ENCODE results near the gene TRIM8. TPM values are rescaled to one million over a fixed set of nuclear protein-coding genes. Genes with fewer than 3 reads are reported as not detected.
"Not testable (repeated sequence)": the region's sequence is repeated elsewhere in the genome, so short reads cannot be mapped to it uniquely, and the experiment has no call there.

The TRIM8 gene
- total RNA-seq, 1 donor from 2014 or later: 117 TPM

DNA sequence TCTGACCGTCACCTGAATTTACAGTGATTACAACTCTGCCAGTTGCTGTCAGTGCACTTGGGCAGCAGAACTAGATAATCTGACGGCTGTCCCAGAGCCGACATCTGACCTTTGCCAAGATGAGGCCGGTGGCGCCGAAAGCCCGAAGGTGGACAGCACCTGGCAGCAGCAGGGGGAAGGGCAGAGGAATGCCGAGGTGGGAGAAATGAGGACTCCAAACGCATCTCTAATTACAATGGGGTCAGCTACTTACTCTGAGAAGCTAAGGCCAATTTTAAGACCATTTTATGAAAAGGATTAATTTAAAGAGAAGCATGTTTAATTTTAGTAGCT is 33.8 kb downstream of the TRIM8 start:
- DNase-seq (no peak), ATAC-seq (no peak)
- intact Hi-C loops (cut with micrococcal nuclease): no loop called here

DNA sequence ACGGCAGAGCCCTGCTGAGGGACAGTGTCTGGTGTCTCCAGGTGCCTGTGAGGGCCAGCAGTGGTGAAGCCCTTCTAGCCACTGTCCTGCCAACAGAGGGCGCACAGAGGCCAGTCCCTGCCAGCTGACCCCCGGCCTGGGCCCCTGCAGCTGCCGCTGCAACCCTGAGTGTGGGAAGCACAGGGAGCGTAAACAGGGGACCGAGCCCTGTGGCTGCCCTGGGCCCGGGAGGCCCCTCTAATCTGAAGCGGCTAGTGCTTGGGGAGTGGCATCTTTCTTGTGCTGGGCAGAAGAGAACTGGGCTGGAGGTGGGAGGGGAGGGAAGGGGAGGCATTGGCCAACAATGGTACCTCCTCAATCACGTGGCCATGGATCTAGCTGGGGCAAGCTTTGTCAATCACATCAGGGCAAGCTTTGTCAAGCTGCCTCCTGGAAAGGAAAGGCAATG is 34.6 kb downstream of the TRIM8 start:
- ATAC-seq (peak; percentile 66), DNase-seq (peak; percentile 84)
- intact Hi-C loops (cut with micrococcal nuclease): no loop called here

DNA sequence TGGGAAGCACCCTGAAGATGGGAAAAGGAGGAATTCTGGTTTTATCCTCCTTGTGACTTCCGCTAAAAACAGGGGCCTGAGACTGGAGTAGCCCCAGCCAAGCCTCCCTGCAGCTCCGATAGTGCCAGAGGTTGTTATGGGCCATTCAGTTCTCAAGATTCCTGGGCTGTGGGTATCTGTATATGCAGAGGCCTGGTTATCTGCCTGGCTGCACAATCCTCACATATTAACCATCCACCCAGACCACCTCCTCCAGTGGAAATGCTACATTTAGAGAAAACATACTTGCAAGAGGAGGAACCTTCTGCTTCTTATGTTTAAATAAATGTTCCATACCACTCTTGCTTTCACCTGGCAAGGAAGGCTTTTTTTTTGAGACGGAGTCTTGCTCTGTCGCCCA is 35.3 kb downstream of the TRIM8 start:
- intact Hi-C loops (cut with micrococcal nuclease): no loop called here
- ATAC-seq: no peak
- DNase-seq: no peak

DNA sequence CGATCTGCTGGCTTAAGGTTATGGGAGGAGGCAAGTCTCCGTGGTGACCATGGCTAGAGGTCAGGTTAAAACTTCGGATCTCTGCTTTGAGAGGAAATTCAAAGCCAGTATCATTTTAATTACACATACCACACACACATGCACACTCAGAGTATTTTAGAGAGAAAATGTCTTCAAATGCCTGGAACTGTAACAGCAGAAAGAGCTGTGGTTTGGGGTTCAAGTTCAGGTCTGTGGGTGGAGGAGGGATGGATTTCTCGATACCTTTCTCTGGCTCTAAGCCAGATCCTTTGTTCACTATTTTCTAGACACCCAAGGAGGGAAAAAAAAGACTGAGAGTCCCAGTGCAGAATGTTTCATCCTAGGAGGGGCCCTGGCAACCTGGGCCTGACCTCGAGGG is 37.4 kb downstream of the TRIM8 start:
- intact Hi-C loops (cut with micrococcal nuclease): no loop called here
- DNase-seq (no peak), ATAC-seq (no peak)

DNA sequence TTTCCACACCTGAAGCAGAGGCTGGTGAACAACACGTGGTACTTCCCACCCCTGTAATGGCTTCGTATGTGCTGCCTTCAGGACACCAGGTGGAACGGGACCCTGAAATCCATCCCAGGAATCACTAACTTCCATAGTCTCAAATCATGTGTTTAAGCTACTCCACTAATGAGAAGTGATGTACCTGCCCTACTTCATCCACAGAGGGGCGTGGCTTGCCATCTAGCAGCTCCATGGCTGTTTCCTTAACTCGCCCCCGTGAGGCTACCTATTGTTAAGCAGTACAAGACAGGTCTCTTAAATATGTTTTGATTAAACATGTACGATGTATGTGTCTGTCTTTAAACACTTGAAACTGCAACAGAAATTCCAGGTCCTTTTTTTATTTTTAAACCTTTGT is 38.1 kb downstream of the TRIM8 start:
- DNase-seq (no peak), ATAC-seq (no peak)
- intact Hi-C loops (cut with micrococcal nuclease): no loop called here

DNA sequence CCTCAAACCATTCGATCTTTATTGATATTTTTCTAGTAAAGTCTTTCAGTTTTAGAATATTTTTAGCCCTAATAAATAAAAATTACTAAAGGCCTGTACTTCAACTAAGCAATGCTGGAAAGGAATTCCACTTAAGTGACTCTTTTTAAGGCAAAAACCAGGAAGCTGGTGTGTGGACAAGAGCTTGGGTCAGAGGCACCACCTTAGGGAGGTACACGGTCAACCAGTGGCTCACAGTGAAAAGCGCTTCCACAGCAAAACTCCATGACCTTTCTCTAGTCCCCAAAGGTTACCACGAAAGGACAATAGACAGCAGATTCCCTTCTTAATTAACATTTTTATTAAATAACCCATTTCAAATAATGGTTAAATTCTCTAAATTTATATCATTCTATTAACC is 38.7 kb downstream of the TRIM8 start:
- ATAC-seq: no peak
- no peak for DNase-seq
- intact Hi-C loops (cut with micrococcal nuclease): no loop called here

DNA sequence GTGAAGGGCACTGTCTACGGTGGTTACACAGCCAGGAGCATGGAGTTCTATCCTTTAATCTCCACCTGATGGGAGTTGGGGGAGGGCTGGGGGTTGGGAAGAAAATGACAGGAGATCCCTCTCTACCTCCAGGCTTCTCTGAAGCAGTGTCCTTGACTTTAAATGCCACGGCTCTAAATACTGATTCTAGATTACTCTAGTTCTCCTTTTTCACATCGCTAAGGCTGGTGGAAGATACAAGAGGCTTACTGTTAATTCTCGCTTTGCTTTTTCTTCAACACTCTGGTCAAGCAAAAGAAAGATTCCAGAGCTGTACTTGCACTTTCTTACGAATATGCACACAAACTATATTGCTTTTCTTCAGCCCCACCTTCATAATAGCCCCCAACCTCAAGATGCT is 39.5 kb downstream of the TRIM8 start:
- intact Hi-C loops (cut with micrococcal nuclease): no loop called here
- no peak for DNase-seq
- ATAC-seq: no peak

DNA sequence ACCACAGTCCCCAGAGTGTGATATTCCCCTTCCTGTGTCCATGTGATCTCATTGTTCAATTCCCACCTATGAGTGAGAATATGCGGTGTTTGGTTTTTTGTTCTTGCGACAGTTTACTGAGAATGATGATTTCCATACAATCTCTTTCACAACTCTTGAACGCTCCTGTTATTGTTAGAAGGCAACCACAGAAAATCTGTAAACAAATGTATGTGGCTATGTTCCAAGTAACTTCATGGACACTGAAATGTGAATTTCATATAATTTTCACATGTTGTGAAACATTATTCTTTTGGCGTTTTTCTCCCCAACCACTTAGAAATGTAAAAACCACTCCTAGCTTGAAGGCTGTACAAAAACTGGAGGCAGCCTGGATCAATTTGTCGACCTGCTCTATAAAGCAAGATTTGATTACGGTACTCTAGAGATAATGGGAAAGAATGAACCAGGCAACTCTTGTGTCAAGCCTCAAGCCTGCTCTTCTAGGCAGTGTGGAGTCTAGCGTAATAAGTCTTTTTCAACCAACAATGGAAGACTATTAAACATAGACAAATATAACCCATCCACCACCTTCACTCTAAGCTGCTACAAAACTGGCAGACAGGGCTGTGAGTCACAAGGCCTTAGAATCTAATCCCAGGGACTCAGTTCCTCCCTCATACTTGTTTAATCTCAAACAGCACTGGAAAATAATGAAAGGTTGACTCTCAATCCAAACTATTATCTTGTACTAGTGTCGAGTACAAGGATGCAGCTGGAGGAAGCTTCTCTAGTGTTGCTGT is 47.2 kb downstream of the TRIM8 start:
- intact Hi-C loops (cut with micrococcal nuclease): no loop called here
- no peak for DNase-seq
- no peak for ATAC-seq

DNA sequence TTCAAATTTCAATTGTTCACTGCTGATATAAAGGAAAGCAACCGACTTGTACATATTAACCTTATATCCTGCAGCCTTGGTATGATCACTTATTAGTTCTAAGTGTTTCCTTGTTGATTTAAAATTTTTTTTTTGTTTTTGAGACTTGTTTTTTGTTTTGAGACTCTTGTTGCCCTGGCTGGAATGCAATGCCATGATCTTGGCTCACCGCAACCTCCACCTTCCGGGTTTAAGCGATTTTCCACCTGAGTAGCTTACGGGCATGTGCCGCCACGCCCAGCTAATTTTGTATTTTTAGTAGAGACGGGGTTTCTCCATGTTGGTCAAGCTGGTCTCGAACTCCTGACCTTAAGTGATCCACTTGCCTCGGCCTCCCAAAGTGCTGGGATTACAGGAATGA is 51.1 kb downstream of the TRIM8 start:
- DNase-seq; intact Hi-C loops (cut with micrococcal nuclease); ATAC-seq: not testable (repeated sequence)

DNA sequence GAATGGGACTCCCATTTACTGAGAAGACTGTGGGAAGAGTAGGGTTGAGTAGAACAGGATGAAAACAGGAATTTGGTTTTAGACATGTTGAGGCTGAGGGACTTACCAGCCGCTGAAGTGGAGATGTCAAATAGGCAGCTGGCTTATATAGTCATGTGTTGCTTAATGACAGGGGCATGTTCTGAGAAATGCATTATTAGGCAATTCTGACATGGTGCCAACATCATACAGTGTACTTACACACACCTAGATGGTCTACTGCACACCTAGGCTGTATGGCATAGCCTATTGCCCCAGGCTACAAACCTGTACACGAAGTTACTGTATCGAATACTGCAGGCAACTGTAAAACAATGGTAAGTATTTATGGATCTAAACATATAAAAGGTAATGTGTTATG is 52.5 kb downstream of the TRIM8 start:
- ATAC-seq (no peak), DNase-seq (no peak)
- intact Hi-C loops (cut with micrococcal nuclease): no loop called here

DNA sequence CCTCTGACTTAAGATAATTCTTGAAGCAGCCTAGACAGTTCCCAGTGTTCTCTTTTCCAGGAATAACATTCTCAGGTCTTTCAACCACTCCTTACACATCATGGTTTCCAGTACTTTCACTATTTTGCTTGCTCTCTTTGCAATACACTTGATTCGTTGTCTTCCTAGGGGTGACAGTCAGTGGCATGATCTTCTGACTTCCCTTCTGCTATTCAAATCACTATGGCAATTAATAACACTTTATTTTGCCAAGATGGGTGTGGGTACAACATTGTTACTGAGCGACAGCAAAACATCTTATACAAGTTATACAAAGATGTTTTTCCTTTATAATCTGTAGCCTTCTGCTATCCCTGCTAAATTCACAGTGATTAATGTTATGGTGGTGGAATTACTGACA is 54.6 kb downstream of the TRIM8 start:
- ATAC-seq (no peak), DNase-seq (no peak)
- intact Hi-C loops (cut with micrococcal nuclease): no loop called here

DNA sequence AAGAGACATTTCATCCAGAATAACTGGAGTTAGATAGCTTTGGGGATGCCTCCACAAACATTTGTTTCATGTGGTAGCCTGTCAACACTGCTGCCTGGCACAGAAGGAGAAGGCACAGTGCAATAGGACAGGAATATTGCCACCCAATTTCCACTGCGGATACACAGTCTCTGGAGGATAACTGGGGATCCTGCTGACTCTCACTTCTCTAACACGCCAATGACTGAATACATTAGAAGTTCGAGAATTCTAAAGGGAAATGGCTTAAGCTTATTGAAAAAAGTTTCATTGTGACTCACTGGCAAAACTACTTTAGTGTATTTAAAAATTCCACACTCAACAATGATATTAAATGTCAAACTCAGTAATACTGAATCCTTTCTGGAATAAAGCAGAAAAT is 57.0 kb downstream of the TRIM8 start:
- intact Hi-C loops (cut with micrococcal nuclease): no loop called here
- no peak for ATAC-seq
- DNase-seq: no peak

DNA sequence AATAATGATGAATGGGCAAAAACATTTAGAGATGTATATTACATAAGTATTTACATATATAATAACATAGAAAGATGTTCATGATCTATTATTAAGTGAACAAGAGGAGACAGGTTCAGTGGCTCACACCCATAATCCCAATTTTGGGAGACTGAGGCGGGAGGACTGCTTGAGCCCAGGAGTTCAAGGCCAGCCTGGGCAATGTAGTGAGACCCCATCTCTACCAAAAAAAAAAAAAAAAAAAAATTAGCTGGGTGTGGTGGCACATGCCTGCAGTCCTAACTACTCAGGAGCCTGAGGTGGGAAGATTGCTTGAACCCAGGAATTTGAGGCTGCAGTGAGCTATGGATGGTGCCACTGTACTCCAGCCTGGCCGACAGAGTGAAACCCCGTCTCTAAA is 57.5 kb downstream of the TRIM8 start:
- no peak for DNase-seq
- intact Hi-C loops (cut with micrococcal nuclease): no loop called here
- no peak for ATAC-seq

DNA sequence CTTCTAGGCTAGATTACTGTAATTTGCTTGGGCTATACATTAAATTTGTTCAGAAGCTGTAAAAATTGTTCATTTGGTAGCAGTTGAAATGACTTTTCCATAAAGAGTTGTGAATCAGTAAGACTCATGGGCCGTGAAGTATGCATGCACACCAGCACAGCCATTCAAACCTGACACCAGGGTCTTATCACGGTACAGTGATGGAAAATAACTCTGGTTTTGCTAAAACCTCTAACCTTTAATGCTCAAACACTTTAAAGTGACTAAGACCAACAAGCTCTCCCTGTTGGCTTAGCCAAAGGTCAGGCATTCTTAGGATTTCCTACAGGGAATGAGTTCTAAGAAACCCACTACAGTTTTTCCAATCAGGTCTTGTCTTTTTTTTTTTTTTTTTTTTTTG is 58.5 kb downstream of the TRIM8 start:
- intact Hi-C loops (cut with micrococcal nuclease): no loop called here
- DNase-seq: no peak
- no peak for ATAC-seq

DNA sequence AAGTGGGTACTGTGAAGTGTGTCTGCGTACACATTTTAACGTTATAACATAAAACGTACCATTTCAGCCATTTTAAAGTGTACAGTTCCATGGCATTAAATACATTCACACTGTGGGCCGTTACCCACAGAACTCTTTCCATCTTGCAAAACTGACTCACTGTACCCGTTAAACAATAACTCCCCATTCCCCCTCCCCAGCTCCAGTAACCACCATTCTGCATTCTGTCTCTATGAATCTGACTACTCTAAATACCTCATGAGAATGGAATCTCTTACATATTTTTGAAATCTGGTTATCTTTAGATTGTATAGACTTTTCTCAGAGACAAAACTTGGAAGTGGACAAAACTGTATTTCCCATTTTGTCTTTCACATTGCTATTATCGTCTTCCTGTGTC is 60.6 kb downstream of the TRIM8 start:
- DNase-seq (no peak), ATAC-seq (no peak)
- intact Hi-C loops (cut with micrococcal nuclease): no loop called here

DNA sequence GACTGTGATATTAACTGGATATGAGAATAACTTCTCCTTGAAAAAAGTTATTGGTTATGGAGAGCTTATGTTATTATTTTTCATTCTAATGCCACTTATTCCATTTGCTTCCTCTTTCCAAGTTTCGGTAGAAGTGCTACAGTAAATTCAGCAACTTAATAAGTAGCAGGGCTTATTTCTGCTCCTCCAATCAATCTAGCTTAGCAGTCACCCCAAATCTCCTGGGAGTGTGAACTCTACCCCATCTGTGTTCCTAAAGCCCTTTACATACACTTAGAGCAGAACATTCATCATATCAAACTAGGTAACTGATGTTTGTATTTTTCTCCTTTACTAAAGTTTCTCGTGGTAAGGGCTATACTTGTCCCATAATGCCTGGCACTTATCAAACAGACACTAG is 61.3 kb downstream of the TRIM8 start:
- DNase-seq (no peak), ATAC-seq (no peak)
- intact Hi-C loops (cut with micrococcal nuclease): no loop called here

Other genes starting within 250 kb of the TRIM8 start
- 11.3 TPM for gene NFKB2, start 248.8 kb upstream of the TRIM8 start, total RNA-seq
- 0.50 TPM for gene PSD, start 225.7 kb upstream of the TRIM8 start, total RNA-seq
- gene FBXL15, start 223.6 kb upstream of the TRIM8 start, total RNA-seq: 9.1 TPM
- 78.3 TPM for gene CUEDC2, start 211.9 kb upstream of the TRIM8 start, total RNA-seq
- not detected for gene C10orf95, start 192.9 kb upstream of the TRIM8 start, total RNA-seq
- 101 TPM for gene ACTR1A, start 141.8 kb upstream of the TRIM8 start, total RNA-seq
- 8.0 TPM for gene SUFU, start 140.5 kb upstream of the TRIM8 start, total RNA-seq
- 13.6 TPM for gene ARL3, start 69.9 kb downstream of the TRIM8 start, total RNA-seq
- gene SFXN2, start 70.2 kb downstream of the TRIM8 start, total RNA-seq: 1.5 TPM
- 22.4 TPM for gene WBP1L, start 99.5 kb downstream of the TRIM8 start, total RNA-seq
- gene CYP17A1, start 192.9 kb downstream of the TRIM8 start, total RNA-seq: not detected
- 12.3 TPM for gene BORCS7, start 209.8 kb downstream of the TRIM8 start, total RNA-seq
- 22.4 TPM for gene AS3MT, start 225.0 kb downstream of the TRIM8 start, total RNA-seq

Measured in left ventricle myocardium superior (tissue), 1 donor.